Right renal pelvis (tissue), 4 donors: ENCODE data around the gene INTS14. TPM values are rescaled to one million over a fixed set of nuclear protein-coding genes. Genes with fewer than 3 reads are reported as not detected.
"Not testable (repeated sequence)": the region's sequence is repeated elsewhere in the genome, so short reads cannot be mapped to it uniquely, and the experiment has no call there.

ENCODE experiments used
- DNase-seq, 4 donors: peaks; one replicate each; pipeline ENCODE4 v3.0.0-alpha.2; 2013; ENCODE audit warnings: low read depth in 4 of 4, low spot score in 3 of 4, missing footprints in 1 of 4
- polyA plus RNA-seq, 4 donors: library from polyadenylated mRNA; unstranded; fragments of 120-200 nt; gene quantifications; one replicate each; pipeline ENCODE4 v1.2.1, GENCODE V29; 2013; ENCODE audit not compliant: insufficient read length in 4 of 4

The INTS14 gene
- polyA plus RNA-seq, 4 donors: 47.1 to 55.5 (median 53.8) TPM

DNA sequence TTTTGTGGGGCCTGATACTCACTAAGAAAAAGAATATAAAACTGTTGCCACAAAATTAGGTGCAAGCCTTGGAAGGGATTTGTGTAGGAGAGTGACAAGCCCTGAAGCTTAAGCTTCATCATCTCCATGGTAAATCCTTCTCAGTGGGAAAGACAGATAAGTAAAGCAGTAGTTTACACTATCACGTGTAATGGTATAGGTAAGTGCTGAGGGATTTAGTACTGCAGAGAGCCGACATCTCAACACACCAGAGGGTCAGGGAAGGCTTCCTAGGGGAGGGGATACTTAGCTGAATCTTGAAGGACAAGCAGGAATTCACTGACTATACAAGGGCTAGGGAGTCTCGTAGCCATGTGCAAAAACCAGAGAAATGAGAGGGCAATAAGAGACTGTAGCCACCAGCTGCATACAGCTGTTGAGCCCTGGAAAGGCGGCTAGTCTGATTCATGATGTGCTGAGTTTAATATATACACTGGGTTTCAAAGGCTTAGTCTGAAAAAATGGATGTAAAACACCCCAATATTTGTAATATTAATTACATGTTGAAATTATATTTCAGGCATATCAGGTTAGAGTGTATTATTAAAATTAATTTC is 21.9 kb upstream of the INTS14 start:
- DNase-seq: peak in 2 of 4 donors; percentile 14 to 23

DNA sequence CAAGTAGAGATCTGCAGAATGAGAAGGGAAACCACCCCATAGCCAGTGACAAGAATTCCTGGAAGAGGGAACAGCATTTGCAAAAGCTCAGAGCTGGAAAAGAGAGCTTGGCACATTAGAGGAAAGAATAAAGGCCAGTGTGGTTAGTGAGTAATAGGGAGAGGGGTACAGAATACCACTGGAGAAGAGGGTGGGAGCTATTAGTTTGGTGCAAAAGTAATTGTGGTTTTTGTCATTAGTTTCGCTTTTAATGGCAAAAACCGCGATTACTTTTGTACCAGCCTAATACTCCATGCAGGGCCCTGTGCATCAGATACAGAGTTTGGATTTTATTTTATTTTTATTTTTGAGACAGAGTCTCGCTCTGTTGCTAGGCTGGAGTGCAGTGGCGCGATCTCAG is 20.6 kb upstream of the INTS14 start:
- DNase-seq: no peak

DNA sequence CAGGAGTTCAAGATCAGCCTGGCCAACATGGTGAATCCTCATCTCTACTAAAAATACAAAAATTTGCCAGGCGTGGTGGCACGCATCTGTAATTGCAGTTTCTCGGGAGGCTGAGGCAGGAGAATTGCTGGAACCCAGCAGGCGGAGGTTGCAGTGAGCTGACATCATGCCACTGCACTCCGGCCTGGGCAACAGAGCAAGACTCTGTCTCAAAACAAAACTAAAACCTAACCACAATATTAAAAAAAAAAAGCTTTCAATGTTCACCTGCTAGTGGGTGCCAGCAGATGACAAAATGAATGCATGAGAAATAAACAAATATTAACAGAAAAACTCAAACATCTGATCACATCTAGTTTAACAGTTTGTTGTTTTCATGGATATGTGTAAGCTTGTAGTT is 19.8 kb upstream of the INTS14 start:
- DNase-seq: no peak

DNA sequence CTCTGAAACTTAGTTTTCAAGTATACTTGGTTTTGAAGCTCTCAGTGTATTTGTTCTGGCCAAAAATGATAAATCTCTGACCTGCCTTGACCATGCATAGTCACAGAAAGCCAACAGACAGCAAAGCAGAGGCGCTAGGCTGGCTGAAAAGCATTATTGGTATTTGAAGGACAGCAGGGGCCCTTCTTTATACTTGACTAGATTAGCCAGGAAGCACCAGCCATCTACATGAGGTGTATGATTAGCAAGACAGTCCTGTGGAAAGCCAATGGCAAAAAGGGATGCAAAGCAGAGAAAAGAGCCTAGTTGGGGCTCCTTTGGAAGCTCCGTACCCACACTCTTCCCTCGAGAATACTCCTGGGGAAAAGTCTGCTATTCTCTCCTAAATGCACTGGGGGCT is 18.6 kb upstream of the INTS14 start:
- DNase-seq: no peak

DNA sequence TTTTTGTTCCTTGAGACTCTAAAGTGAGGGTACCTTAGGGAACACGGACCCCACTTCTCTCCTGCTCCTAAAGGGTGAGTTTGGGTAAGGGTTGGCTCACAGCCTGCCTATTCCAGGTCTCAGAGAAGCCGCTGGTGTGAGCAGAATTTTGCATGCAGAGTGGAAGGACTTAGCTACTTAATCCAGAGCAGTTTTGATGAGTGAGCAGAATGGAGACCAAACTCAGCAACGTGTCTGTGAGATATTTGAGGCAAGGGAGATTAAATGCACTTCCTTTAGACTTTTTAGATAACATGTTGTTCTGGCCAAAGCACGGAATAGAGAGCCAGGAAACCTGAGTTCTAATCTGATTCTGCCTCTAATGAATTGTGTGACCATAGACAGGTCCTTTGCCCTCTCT is 15.9 kb upstream of the INTS14 start:
- no peak for DNase-seq

DNA sequence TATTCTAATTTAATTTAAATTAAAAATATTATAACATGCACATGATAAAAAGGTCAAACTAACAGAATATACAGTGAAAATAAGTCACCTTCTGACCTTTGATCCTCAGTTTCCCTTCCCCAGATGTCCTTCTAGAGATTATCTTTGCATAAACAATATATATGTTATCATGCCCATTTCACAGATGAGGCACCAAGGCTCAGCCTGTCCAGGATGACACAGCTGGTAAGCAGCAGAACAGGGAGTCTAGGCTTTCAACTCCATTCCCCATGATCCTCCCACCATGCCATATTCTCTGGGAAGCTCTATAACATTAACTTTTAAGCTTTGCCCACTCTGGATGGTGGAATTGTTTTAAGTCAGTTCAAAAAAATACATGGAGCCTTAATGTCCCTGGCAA is 12.2 kb upstream of the INTS14 start:
- DNase-seq: no peak

DNA sequence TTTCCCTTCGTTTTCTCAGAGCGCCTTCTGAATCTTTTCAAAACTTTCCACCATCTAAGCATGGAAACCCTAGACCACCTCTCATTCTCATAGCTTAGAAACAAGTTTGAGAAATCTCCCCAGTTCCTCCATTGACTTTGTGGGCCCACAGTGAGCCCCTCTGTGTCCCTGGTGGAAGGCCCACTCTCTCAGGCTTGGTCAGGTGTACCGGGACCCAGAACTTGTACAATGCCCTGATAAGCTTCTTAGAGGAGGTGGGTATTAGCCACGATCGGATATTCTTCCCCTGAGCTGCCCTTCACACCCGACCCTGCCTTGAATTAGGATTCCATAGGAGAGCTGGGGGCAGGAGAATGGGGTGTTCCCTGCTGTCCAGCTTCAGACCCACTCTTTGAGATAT is 10.7 kb upstream of the INTS14 start, which contains the start of gene SLC24A1:
Gene SLC24A1, plus strand, starts transcription at position 301 of the 400 bp plus-strand sequence. CDS start 2,143 bp downstream, outside the sequence.
- no peak for DNase-seq

DNA sequence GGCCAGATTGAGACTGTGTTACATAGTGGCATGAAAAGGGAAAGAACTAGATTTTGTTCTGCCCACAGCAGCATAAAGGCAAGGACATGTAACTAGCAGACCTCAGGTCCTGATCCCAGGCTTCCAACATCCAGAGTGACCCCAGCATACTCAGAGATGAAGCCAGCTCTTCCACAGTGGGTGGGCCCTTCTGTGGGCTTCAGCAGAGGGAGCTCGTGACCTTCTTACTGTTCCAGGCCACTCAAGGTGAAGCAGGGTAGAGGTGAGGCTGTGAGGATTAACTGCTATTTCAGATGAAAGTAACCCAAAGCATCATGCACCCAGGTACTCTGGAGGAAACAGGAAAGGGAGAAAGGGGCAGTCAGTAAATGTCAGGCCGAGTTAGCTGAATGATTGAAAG is 9.9 kb upstream of the INTS14 start:
- DNase-seq: no peak

DNA sequence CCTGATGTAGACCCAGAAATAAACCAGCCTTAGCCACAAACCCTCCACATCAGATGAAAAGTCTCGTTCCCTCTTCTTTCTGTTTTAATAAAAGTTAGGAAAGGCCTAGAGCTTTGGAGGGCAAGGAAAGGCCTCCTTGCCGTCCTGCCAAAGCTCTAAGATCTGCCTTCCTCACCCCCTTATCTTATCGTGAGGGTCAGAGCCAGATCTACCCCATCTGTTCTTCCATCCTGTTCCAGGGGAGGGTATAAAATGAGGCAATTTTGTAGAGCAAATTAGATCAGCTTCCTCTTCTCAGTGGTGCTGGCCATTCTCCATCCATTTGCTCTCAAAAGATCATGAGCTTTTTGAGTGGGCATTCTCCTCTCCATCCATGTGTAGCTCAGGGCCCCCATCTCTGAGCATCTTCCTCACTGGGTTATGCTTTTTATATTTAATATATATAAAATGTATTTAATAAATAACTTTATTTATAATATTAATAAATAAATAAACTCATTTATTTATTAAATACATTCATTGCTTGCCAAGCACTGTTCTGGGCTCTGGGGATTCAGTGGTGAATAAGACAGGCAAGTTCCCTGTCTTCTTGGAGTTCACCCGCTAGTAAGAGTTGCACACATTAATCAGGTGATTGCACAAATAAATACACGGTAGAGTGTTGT is 8.8 kb upstream of the INTS14 start:
- no peak for DNase-seq

DNA sequence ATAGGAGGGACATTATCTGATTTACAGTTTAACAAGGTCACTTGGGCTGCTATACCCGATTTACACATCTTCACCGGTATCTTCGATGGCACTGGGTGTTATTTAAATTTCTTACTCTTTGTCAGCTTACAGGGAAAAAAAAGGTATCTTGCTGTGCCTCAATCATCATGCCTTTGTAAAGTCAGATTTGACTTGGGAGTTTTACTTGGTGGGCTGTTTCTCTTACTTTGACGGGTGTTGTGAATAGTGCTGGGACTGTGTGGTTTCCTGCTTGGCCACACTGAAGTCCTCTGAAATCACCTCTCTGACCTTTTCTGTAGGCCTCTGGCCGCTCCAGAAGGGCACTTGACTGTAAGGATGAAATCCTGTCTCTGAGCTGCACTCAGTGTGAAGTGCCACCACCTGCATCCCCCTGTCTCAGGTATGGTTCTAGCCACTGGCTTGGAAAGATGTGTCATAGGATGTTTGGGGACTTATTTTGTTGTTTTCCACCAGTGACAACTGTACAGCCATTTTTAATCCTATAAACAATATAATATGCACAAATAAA is 7.7 kb upstream of the INTS14 start:
- DNase-seq: no peak

DNA sequence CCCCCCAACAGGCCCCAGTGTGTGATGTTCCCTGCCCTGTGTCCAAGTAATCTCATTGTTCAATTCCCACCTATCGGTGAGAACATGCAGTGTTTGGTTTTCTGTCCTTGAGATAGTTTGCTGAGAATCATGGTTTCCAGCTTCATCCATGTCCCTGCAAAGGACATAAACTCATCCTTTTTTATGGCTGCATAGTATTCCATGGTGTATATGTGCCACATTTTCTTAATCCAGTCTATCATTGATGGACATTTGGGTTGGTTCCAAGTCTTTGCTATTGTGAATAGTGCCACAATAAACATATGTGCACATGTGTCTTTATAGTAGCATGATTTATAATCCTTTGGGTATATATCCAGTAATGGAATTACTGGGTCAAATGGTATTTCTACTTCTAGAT is 5.0 kb upstream of the INTS14 start:
- DNase-seq: not testable (repeated sequence)

DNA sequence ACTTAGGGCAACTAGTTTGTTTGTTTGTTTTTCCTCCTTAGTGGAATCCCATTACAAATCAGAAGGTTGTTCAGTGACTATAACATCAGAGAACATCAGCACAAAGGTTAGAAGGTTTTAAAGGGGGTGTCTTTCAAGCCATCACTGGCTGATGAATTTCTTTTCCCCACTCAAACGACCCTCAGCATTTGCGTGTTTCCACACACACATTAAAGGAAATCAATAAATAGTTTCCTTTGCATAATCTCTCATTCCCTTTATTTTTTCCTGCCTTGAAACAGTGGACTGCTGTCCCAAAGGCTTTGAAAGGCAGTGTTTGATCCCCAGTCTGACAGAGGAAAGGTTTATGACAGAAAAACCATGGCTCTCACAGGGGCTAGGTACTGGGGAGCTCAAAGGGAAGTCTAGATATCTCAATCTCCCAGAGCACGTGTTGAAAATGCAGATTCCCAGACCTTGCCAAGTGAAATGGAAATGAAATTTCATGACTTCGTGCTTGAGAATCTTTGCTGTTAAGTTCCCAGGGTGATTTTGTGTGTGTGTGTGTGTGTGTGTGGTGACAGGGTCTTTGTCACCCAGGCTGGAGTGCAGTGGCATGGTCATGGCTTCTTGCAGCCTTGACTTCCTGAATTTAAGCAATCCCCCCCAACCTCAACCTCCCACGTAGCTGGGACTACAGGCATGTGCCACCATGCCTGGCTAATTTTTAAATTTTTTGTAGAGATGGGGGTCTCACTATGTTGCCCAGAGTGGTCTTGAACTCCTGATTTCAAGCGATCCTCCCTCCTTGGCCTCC is 2.2 kb upstream of the INTS14 start:
- no peak for DNase-seq

DNA sequence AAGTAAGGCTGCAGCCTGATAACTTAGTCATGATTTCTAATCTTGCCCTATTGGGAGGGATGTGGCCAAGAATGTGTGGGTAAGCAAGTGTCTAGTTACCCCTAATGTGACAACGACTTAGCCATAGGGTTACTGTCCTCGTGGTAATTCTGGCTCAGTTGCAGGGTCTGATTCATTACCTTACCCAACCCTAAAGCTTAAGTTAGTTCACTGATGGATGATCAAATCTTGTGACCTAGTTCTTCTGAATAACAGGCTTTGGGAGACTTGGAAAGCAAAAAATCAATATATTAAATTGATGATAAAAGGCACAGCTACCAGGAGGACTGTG is 1.6 kb upstream of the INTS14 start:
- DNase-seq: no peak

DNA sequence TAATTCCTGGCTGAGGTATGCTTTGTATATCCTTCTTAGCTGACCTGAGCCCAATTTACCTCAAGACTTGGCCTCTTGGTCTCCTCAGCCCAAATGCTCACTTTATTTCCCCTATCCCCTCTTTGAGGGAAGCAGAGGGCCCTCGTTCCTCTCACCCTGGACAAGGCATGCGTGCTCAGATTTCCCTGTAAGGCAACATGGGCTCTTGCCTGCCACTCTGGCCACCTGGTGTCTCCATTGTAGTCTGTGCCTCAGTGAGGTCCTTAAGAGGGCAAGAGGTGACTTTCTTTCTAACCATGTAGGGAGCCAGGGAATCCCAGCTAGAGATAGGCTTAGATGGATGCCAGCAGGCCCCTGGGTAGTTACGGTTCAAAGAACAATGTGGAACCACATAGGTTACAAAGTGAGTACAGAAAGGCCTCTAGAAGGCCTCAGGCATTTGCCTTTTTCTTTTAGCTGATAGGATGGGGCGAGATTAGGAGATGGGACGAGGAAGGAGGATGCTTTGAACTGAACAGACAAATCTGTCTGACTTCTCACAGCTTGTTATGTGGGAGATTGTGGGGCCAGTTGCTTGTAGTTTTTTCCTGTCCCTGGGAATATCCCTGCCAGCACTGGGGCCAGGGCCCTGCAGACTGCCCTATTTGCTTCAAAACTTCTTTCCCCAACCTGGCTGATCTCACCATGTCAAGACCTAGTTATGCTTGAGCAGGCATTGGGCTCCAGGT is 1.1 kb upstream of the INTS14 start:
- DNase-seq: no peak

DNA sequence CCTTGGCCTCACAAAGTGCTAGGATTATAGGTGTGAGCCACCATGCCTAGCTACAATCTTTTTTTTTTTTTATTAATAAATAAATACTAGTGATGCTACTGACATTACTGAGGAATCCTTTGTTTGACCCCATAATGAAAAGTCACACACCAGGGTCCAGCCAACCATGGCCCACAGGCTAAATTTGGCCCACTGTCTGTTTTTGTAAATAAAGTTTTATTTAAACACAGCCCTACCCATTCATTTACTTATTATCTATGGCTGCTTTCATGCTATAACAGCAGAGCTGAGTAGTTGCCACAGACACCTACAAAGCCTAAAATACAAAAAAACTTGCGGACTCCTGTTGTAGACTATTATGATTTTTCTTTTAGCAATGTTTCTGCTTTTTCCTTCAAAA is 7.4 kb downstream of the INTS14 start:
- no peak for DNase-seq

DNA sequence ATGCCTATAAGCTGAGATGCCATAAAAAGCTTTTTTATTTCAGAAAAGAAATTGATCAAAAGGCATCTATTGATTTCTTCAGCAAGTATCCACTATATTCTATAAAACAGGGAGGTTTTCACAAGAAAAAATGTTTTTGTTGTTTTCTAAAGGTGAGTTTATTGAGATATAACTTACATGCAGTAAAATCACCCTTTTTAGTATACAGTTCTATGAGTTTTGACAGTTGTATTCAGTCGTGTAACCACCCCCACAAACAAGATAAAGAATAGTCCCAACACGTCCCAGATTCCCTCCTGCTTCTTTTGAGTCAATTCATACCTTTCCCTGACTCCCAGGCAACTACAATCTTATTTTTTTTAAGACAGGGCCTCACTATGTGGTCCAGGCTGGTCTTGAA is 7.8 kb downstream of the INTS14 start:
- no peak for DNase-seq

DNA sequence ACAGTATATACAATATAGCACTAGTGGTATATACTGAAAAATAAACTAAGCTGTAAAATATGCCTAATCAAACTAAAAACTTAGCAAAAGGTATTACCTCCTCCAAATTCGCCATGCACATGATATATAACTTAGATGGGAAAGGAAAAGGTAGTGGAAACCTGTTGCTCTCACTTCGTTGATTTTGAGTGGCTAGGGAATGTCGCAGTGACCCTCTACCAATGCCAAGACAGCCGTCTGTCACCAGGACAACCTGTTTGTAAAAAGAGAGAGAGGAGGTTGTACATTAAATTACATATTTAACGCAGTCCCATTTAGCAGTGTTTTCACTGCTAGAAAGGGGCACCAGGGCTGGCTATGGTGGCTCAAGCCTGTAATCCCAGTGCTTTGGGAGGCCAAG is 11.3 kb downstream of the INTS14 start:
- no peak for DNase-seq

DNA sequence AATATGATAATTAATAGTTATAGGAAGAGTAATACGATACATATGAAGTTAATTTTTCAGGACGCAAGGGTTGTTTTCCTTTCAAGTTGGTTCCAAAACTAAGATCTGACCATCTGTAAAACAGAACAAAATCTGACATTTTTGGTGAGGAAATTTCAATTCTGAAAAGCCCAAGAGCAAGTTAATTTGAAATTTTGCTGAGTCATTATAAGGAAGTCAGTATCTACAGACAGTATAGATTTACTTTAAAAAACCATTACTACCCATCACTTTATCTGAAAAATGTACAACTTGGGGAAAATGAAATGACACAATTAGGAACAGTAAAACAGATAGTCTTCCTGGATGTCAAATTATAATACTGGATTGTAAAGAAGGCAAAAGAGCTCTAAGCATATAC is 12.5 kb downstream of the INTS14 start:
- DNase-seq: no peak

DNA sequence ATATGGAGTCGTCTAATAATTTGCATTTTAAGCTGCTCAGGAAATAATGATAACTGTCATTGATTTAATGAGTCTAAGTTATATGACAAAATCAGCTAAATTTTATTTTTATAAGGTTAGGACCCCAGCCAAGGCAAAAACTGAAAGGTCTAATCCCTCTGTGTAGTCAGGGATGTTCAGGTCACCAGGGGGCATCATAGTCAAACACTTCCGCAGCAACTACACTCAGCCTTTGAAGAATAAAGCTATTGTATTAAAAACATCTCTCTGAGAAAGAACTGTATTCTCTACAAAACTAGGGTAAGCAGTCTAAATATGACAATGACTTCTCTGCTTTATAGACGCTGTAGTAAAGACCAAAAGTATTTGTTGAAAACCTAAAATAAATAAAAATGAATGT is 15.0 kb downstream of the INTS14 start:
- no peak for DNase-seq

DNA sequence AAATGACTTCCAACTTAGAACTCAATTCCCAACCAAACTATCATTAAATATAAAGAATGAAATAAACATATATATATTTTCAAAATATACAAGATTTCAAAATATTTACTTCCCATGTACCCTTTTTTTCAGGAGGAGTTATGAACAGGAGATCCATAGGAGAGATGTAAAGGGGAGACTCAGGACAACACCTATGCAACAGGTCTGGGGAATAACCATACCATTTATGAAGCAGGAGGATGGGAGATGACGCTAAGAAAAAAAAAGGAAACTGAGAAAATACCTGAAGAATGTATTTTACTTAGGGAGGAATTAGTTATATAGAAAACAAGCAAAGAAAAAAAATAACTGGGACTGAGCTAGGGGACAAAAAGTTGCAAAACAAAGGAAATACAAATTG is 23.8 kb downstream of the INTS14 start:
- DNase-seq: no peak

DNA sequence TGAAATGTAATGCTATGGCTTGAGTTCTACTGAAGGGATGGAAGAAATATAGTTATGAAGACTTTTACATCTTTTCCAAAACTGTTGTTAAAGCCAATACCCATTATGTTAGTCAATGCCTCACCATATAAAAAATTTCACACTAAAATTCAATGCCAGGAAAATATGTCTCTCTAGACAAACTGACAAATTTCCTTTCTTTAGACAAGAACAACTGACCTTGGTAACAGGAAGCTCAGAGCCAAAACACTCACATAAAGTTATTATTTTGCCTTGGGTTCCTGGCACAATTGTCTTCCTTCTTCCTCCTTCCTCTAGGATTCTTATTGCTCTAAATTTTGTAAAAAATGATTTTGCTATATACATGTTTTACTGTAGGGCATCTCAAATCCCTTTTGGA is 26.7 kb downstream of the INTS14 start:
- DNase-seq: no peak
